Esophagus squamous epithelium (tissue), 5 donors: ENCODE data around the gene SPATA1. TPM values are rescaled to one million over a fixed set of nuclear protein-coding genes. Genes with fewer than 3 reads are reported as not detected.

Experiments used
- DNase-seq: peaks from one replicate; lab custom pipeline; 2025; lab: John Stamatoyannopoulos, UW
- H3K27ac ChIP-seq, 4 donors: fragments of 200-600 bp; sonication (generic); one replicate each; pipeline ENCODE4 v1.5.1; 2016 to 2019; ENCODE audit warnings: mild to moderate bottlenecking in 1 of 4
- H3K27me3 ChIP-seq, 4 donors: fragments of 200-600 bp; sonication (generic); 1 replicate in 3 of 4; 2 replicates in 1 of 4; pipeline versions ENCODE4 v1.5.1 to v1.6.0; 2017 to 2021; ENCODE audit warnings: antibody characterized with exemption in 1 of 4
- H3K36me3 ChIP-seq, 3 donors: fragments of 200-600 bp; sonication (generic); one replicate each; pipeline ENCODE4 v1.5.1; 2016 to 2019
- H3K4me1 ChIP-seq, 3 donors: fragments of 200-600 bp; sonication (generic); one replicate each; pipeline ENCODE4 v1.5.1; 2017 to 2019
- H3K4me3 ChIP-seq, 4 donors: fragments of 200-600 bp; sonication (generic); 1 replicate in 3 of 4; 2 replicates in 1 of 4; pipeline ENCODE4 v1.5.1; 2016 to 2019; ENCODE audit warnings: mild to moderate bottlenecking in 2 of 4, moderate library complexity in 1 of 4
- H3K9me3 ChIP-seq, 3 donors: fragments of 200-600 bp; sonication (generic); one replicate each; pipeline ENCODE4 v1.5.1; 2016 to 2019
- CTCF ChIP-seq, 6 experiments: fragments of 450-650 bp in 4 of 6; fragments of 200-600 bp in 2 of 6; sonication (generic) in 2 of 6; IDR thresholded peaks; one replicate each; pipeline ENCODE4 v1.5.1; 2016 to 2019; ENCODE audit warnings: antibody characterized with exemption in 6 of 6, mild to moderate bottlenecking in 4 of 6, moderate library complexity in 4 of 6
- POLR2A ChIP-seq, 4 donors: fragments of 450-650 bp; IDR thresholded peaks; one replicate each; pipeline ENCODE4 v1.6.1; 2017; ENCODE audit warnings: antibody characterized with exemption in 4 of 4, mild to moderate bottlenecking in 4 of 4, moderate library complexity in 3 of 4
- WGBS, 2 donors: methylation state at CpG; one replicate each; pipeline ENCODE4 v1.1.5; 2018; 5-methylcytosine and 5-hydroxymethylcytosine counted together
- intact Hi-C: fragments of 100-400 bp; cut with DNase I; formaldehyde crosslinking; loops from one replicate; pipeline ENCODE4 v1.15.0; 2022
- total RNA-seq, 4 donors: library from RNA; depleted of rRNA; stranded (reverse); fragments of >200 nt; gene quantifications; one replicate each; pipeline ENCODE4 v1.1.0, GENCODE V29; 2016
- donor health status: DM: yes; HTN: yes; CAD: no.

The SPATA1 gene, protein sequence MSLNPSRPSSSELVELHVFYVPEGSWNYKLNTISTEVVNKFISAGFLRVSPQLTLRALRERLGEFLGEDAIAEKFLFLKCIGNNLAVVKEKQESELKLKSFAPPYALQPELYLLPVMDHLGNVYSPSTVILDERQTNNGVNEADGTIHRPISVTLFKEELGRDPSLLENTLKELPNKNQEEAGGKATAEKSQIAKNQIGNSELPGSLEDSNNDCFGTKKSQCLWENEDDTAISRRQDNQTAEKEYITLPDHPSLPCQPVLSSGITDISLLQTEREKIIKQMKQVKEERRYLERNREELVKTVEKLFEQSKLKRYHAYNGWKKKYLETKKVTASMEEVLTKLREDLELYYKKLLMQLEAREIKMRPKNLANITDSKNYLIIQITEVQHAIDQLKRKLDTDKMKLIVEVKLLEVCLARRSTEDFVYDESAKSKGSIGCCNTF
- total RNA-seq = under 1 TPM in 1 of 4 donors, not detected in 3; 0.15 TPM

DNA sequence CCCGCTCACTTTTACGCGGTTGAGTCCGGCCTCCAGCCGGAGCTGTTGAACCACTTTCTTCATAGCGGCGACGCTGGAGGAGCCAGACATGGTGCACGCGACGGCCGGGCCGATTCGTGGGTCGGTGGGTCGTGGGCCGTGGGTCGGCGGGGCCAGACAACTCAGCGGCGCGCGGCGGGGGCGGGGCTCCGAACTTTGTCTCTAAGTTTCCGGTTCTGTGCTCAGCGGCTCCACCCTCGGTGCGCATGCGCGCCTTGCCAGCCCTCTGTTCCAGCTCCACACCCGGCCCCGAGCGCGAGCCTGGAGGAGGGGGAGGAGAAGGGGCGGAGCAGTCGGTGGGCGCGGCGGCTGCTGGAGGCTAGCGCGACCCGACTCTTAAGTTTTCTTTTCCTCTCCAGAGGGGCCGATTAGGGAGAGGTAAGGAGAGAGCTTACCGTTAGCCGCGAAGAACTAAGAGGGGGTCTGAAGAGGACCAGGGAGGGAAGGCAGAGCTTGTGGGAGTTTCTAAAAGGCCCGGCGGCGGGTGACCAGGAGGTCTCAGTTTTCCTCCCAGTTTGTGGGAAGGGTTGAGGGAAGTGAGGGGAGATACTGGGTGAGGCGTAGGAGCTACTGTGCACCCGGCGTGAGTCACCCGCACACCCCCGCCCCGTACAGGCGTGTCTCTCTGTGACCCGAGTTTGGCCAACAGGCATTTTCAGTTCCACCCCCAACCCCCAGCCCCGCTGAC is at the start of gene SPATA1, which contains the start of gene GNG5:
Gene SPATA1 (plus strand): TSS at position 385 of the 727 bp plus-strand sequence. CDS start 9,974 bp downstream, outside the sequence.
Gene GNG5 (minus strand): TSS at position 580 of the 727 bp plus-strand sequence. CDS start 490 bp downstream, at position 90.
- no peaks in the 10 kb centered on the region for H3K27me3 ChIP-seq
- peaks cover 11 to 49% (median 25%) of the 10 kb centered on the region in 3 donors for H3K4me1 ChIP-seq
- H3K36me3 ChIP-seq = peaks cover 0 to 8% (median 0%) of the 10 kb centered on the region in 3 donors
- H3K9me3 ChIP-seq = no peaks in the 10 kb centered on the region
- 0% methylated on average over 10 to 14 of the region's 60 CpGs for WGBS, 2 donors
- intact Hi-C loops = no loop called here
- TF ChIP-seq CTCF (IDR thresholded peaks at IDR 0.05) (peak in 1 of 6 experiments; percentile 21), POLR2A (IDR thresholded peaks at IDR 0.05) (peak in 3 of 4 donors; percentile 36 to 88 (median 78))
- peak within 1 kb of the TSS; percentile 95 to 99 (median 96) for H3K27ac ChIP-seq
- peak; percentile 82 for DNase-seq
- H3K4me3 ChIP-seq = peak within 1 kb of the TSS; percentile 67 to 94 (median 82)

- TF ChIP-seq POLR2A (IDR thresholded peaks at IDR 0.05) (no peak), CTCF (IDR thresholded peaks at IDR 0.05) (no peak)
- H3K4me3 ChIP-seq = no peak overlapping the region
- no peaks in the 10 kb centered on the region for H3K9me3 ChIP-seq
- 60 to 64% methylated on average over 1 of the region's 1 CpG for WGBS, 2 donors
- H3K27ac ChIP-seq = no peak overlapping the region
- intact Hi-C loops = no loop called here
- H3K4me1 ChIP-seq = no peaks in the 10 kb centered on the region
- H3K36me3 ChIP-seq = no peaks in the 10 kb centered on the region
- peaks cover 0 to 83% (median 0%) of the 10 kb centered on the region in 4 donors for H3K27me3 ChIP-seq
- DNase-seq = no peak
Measured at GRCh38 chr1:84462118-84462517, 44.1 kb upstream of the SPATA1 start.

GRCh38 chr1:84467298-84467697 is 38.9 kb upstream of the SPATA1 start:
- Histone ChIP-seq H3K27me3 (peaks cover 0 to 90% (median 2%) of the 10 kb centered on the region in 4 donors), H3K27ac (no peak overlapping the region), H3K4me3 (no peak overlapping the region), H3K36me3 (no peaks in the 10 kb centered on the region), H3K9me3 (no peaks in the 10 kb centered on the region), H3K4me1 (no peaks in the 10 kb centered on the region)
- intact Hi-C loops = no loop called here
- no peak for DNase-seq
- no peak for TF ChIP-seq POLR2A (IDR thresholded peaks at IDR 0.05)
- no peak for TF ChIP-seq CTCF (IDR thresholded peaks at IDR 0.05)

DNA sequence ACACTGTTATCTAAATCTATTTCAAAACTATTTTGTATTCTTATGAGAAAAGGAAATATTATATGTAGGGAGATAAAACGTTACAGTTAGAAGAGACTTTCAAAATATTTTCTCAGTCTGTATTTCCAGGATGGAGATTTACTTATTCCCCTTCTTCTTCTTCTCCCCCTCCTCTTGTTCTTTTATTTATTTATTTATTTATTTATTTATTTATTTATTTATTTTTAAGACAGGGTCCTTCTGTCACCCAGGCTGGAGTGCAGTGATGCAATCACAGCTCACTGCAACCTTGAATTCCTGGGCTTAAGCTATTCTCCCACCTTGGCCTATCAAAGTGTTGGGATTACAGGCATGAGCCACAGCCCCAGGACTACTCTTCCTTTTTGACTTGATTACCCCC is 30.0 kb upstream of the SPATA1 start:
- H3K4me1 ChIP-seq = peaks cover 6 to 20% (median 12%) of the 10 kb centered on the region in 3 donors
- H3K36me3 ChIP-seq = peaks cover 0 to 2% (median 0%) of the 10 kb centered on the region in 3 donors
- no peak overlapping the region for H3K27ac ChIP-seq
- intact Hi-C loops = no loop called here
- peaks cover 0 to 70% (median 0%) of the 10 kb centered on the region in 4 donors for H3K27me3 ChIP-seq
- H3K4me3 ChIP-seq = no peak overlapping the region
- no peak for TF ChIP-seq CTCF (IDR thresholded peaks at IDR 0.05)
- TF ChIP-seq POLR2A (IDR thresholded peaks at IDR 0.05) = no peak
- DNase-seq = no peak
- no peaks in the 10 kb centered on the region for H3K9me3 ChIP-seq
- WGBS, 2 donors = 63 to 68% methylated on average over 1 of the region's 1 CpG
